ENCODE data around the gene KLF16.
A peak's percentile ranks its signal among the peaks of the same experiment; 100 is the strongest.
"Not testable (repeated sequence)": the region's sequence is repeated elsewhere in the genome, so short reads cannot be mapped to it uniquely, and the experiment has no call there.

KLF16 gene

GRCh38 chr19:1896508-1896907 is 33.1 kb upstream of the KLF16 start:
- H3K27ac ChIP-seq = peak overlapping the region; percentile 60; the same call in 1 of the 2 replicates
- no peak for TF ChIP-seq CTCF (conservative IDR thresholded peaks at IDR 0.05)

GRCh38 chr19:1893791-1894190 is 30.4 kb upstream of the KLF16 start:
- TF ChIP-seq CTCF (conservative IDR thresholded peaks at IDR 0.05) = no peak
- no peak overlapping the region for H3K27ac ChIP-seq

- H3K27ac ChIP-seq = no peak overlapping the region
- TF ChIP-seq CTCF (conservative IDR thresholded peaks at IDR 0.05) = no peak
Observed at GRCh38 chr19:1889907-1890306, 26.5 kb upstream of the KLF16 start.

GRCh38 chr19:1888385-1888784 is 25.0 kb upstream of the KLF16 start:
- TF ChIP-seq CTCF (conservative IDR thresholded peaks at IDR 0.05) = no peak
- H3K27ac ChIP-seq = no peak overlapping the region

- not testable (repeated sequence) for H3K27ac ChIP-seq
Observed at GRCh38 chr19:1886360-1886759, 23.0 kb upstream of the KLF16 start.

- peak within 1 kb of the TSS; percentile 81 for H3K27ac ChIP-seq
Observed at GRCh38 chr19:1885398-1886119, 22.2 kb upstream of the KLF16 start, which contains the start of gene ABHD17A. Gene ABHD17A (minus strand): TSS chr19:1885496. CDS start chr19:1881566, 3,930 bp downstream.

- peak overlapping the region; percentile 81 for H3K27ac ChIP-seq
- TF ChIP-seq CTCF (conservative IDR thresholded peaks at IDR 0.05) = no peak
Observed at GRCh38 chr19:1884719-1885334, 21.4 kb upstream of the KLF16 start.

- TF ChIP-seq CTCF (conservative IDR thresholded peaks at IDR 0.05) = no peak
- H3K27ac ChIP-seq = peak overlapping the region; percentile 81
Observed at GRCh38 chr19:1884291-1884718, 20.9 kb upstream of the KLF16 start.

All from VCaP (cell line).